NOMO-1 treated with dmso at 0.1 percent for 144 hours (cell line): ENCODE measurements around the gene CDH20.
"Not testable (repeated sequence)": the region's sequence is repeated elsewhere in the genome, so short reads cannot be mapped to it uniquely, and the experiment has no call there.

Experiments
- DNase-seq: peaks from one replicate; lab custom pipeline; 2025; ENCODE audit not compliant: unreplicated experiment; lab: John Stamatoyannopoulos, UW

CDH20 gene

DNA sequence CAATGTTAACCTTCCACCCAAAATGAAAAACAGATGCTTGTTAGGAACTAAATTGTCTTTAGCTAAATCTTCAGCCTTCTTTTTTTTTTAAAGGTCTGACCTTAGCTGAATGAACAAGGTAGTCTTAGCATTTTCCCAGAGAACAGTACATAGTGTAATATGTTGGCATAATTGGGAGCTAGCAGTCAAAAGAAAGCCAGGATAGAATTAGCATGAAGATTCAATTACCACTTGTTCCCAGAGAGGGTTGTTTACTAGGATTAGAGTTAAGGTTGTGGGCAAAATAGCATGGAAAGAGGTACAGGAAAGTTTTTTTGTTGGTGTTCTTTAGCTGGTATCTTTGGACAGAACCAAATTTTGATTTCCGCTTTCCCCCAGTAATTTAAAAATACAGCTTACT, 6.9 kb downstream of the CDH20 start:
- no peak for DNase-seq

DNA sequence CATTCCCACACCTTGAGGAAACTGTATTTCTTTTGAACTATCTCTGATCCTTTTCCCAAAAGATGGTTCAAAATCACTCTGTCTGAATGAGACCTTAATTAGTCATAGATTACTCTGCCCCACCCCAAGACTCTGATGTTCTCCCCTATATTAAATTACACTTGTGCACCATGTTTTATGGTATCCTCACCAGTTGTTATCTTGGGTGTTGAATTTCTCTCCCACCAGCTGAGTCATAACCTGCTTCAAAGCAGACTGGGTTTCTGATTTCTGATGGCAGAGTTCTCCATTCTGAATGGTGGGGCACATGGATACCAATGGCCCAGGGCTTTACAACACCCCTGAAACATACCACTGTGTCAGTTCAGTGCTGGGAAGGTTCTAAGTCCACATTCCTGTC, 15.0 kb downstream of the CDH20 start:
- DNase-seq, result no peak

DNA sequence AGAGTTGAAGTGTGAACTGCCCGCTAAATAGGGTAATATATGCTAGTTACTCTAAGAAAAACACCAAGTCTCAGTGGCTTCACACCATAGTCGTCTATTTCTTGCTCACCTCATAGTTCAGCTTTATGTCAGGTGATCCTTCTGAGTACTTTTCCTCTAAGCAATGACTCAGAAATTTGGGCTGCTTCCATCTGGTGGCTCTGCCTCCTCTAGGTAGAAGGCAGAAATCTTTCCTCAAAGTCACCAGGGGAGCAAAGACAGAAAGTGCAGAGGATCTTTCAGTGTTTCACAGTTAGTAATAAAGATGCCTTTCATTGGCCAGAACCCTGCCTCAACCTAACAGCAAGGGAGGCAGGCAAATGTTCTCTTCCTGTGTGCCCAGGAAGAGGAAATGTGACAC, 17.3 kb downstream of the CDH20 start:
- DNase-seq, result no peak

- DNase-seq, result no peak
Measured at GRCh38 chr18:61352059-61352458, 18.8 kb downstream of the CDH20 start.

- no peak for DNase-seq
Measured at GRCh38 chr18:61352611-61353010, 19.4 kb downstream of the CDH20 start.

- peak; percentile 6 for DNase-seq
Measured at GRCh38 chr18:61360404-61361383, 27.5 kb downstream of the CDH20 start.

- DNase-seq, result no peak
Measured at GRCh38 chr18:61362511-61362910, 29.3 kb downstream of the CDH20 start.

GRCh38 chr18:61364953-61365352, 31.7 kb downstream of the CDH20 start:
- DNase-seq, result no peak

DNA sequence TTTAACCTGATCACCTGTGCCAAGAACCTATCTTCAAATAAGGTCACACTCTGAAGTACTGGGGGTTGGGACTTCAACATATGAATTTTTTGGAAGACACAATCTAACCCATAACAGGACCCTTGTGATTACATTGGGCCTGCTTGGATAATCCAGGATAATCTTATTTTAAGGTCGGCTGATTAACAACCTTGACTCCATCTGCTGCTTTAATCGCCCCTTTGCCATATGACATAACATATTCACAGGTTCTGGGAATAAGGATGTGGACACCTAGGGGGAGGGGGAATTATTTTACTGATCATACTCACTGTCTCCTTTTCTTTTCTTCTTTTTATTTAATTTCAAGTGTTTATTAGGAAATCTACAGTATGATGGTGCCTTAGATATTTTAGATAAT, 34.8 kb downstream of the CDH20 start:
- no peak for DNase-seq

- not testable (repeated sequence) for DNase-seq
Measured at GRCh38 chr18:61369671-61370070, 36.4 kb downstream of the CDH20 start.

DNA sequence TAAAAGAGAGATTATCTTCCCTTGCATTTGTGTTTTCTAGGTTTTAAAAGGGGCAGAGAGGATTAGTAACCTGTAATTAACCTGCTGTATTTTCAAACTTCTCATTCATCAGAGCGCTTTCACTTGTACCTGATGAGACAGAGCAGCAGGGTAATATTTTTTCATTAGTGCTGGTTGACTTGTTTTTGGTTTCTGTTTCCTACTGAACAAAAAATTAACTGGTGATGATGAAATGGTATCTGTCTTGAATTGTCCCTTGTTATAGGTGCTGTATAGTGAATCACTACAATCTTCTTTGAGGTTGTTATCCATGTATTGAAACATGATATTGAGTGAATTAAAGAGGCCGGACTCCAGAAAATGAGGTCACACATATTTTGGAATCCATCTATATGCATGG, 37.9 kb downstream of the CDH20 start:
- DNase-seq, result no peak

DNA sequence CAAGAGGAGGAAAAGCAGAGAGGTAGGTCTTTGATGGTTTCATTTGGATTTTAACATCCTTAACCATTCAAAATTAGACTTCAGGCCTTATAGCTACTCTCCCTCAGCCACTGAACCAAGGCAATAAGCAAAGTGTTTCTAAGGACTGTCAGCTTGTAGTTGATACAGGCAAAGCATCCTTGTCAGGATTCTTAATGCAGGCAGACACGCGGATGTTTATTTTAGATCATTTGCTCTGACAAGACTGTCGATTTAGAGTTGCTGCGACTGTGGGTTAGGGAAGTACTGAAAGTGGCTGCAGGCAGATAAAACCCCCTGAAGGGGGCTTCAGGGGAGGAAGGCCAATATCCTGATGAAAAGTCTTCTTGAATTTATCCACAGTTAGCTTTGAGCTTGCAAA, 46.6 kb downstream of the CDH20 start:
- no peak for DNase-seq

GRCh38 chr18:61388010-61388409, 54.8 kb downstream of the CDH20 start:
- DNase-seq, result no peak

GRCh38 chr18:61394983-61395382, 61.8 kb downstream of the CDH20 start:
- DNase-seq, result no peak

GRCh38 chr18:61397222-61397621, 64.0 kb downstream of the CDH20 start:
- no peak for DNase-seq

GRCh38 chr18:61398961-61399705, 65.9 kb downstream of the CDH20 start:
- DNase-seq, result no peak

DNA sequence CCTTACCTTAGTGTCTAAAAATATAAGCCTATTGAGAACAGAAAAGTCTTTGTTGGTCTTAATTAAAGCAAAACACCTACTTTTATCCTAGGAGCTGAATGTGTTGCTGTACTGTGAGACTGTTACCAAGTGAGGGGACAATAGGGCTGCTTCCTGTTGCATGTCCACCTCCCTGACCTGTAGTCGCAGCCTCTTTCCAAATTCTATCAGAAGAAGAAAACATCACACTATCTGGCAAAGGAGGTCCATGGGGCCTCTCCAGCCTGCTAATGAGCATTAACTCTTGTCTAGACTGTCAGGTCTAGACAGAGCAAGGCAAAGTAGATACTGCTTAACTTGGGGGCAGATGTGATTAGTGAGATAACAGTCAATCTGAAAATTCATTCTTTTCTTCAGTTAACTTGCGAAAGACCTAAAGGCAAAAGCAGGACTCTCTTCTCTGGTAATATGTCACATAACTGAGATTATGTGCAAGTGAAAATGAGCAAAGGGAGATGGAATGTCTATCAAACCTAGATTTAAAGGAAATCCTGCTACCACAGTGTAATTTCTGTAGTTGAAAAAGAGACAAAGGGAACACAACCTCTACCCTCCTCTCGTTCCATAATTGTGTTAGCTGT, 66.9 kb downstream of the CDH20 start:
- no peak for DNase-seq

GRCh38 chr18:61400716-61401115, 67.5 kb downstream of the CDH20 start:
- no peak for DNase-seq

DNA sequence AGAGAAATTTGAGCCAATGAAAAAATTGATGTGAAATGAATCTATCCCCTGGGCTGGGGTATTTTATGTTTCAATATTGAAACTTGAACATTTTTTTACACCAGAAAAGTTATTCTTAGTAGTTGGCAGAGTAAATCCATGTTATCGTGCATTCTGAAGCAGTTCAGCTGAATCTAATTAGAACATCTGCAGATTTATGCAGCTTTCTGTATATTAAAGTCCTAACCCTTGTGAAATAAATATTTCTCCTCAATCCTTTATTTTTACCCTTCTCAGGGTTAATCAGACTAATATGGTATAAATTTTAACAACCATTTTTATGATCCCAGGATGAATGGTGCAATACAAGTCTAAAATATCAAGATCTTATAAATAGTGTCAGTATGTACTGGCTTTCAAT, 69.5 kb downstream of the CDH20 start:
- DNase-seq, result no peak

DNA sequence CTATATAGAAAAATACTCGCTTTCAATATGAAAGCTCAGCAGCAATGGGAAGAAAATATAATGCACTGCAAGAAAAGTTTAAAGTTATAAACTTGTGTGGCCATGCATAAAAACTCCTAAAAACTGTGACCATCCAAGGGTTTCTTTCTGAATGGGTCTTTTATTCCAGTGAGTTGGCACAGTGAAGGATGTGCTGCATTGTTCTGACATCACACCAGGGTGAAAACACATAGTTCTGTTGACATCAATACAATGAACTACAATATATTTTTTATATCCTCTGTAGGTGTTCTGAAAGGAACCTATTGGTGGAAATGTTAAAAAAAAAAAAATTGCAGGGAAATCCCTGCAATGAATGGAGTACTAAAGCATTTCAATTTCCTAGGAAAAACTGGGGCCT, 80.2 kb downstream of the CDH20 start:
- no peak for DNase-seq

DNA sequence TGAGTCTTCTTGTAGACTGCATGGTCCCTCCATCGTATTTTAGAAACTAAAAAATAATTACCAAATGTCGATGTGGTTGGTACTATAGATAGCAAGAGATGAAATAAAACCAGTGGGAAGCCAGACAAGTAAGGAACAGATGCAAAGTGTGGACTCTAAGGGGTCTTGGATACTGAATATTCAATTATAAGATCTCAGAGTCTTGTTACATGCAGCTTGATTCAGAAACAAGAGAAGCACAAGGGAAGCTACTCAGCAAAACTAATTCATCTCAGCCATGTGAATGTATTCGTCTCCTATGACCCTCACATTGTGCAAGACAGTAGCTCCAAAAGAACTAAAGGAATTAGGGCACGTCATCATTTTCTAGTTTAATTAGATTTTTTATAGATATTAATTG, 80.9 kb downstream of the CDH20 start:
- DNase-seq, result no peak

DNA sequence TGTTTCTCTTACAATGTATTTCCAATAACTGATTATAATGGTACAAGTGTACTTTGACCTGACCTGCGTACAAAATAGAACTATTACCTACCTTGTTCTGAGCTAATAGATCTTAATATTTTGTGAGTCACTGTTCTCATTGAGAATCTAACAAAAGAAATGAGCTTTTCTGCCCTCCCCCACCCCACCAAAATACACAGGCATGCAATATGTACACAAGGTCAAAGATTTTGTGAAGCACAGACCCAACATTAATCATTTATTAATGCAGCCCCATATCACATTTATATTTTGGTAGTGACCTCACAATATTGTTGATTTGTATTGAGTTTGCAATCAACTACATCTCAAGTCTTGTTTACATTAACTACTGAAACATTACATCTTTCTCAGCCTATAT, 86.5 kb downstream of the CDH20 start:
- no peak for DNase-seq
